GM18867 (cell line): Measurements from ENCODE around the gene LCMT2.

Experiments used
- ATAC-seq: cut with Tn5 transposase; IDR thresholded peaks from one replicate; pipeline ENCODE4 v1.9.1; 2021; ENCODE audit warnings: mild to moderate bottlenecking, moderate library complexity; ENCODE audit not compliant: unreplicated experiment

LCMT2 gene

GRCh38 chr15:43329960-43330779 lies at the start of gene LCMT2:
LCMT2 (minus strand) TSS chr15:43330573; CDS start chr15:43330489, 84 bp downstream.
- ATAC-seq = peak; percentile 90

GRCh38 chr15:43378601-43379000 lies 48.2 kb upstream of the LCMT2 start:
- no peak for ATAC-seq

GRCh38 chr15:43376017-43376705 lies 45.8 kb upstream of the LCMT2 start:
- peak; percentile 58 for ATAC-seq

- peak; percentile 80 for ATAC-seq
Measured at GRCh38 chr15:43370975-43371974, 40.9 kb upstream of the LCMT2 start, which contains the start of the genes TUBGCP4 and ZSCAN29. TUBGCP4 (plus strand) TSS chr15:43371101; CDS start chr15:43371355, 254 bp downstream. ZSCAN29 (minus strand) TSS chr15:43371043; CDS start chr15:43369913, 1,130 bp downstream.

DNA sequence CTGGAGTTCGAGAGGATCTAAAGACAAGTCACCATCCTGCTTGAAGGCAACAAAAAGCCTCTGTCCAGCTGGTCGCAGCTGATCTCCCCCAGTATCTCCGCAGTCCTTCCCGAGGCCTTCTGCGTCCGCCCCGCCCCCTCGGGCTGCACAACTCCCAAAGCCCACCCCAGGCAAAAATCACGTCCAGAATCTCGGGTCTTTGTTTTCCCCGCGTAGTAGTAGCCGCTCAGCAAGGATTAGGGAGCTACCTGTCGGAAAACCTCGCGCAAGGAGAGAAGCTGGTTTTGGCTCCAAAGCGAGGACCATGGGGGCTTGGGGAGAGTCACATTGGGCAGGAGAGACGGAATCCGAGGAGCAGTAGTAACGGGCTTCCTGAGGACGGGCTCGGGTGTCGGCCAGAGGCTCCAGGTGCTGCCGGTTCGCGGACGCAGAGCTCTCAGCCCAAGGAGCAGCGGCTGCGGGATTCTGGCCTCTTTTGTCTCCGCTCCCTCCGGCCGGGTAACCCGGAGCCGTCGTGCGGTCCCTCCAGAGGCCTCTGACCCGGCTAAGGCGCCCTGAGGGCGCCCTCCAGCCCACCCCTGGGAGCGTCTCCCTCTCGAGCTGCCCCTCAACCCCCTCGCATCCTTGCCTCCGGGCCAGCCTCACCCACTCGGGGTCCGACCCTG lies 40.1 kb upstream of the LCMT2 start:
- peak; percentile 45 for ATAC-seq

DNA sequence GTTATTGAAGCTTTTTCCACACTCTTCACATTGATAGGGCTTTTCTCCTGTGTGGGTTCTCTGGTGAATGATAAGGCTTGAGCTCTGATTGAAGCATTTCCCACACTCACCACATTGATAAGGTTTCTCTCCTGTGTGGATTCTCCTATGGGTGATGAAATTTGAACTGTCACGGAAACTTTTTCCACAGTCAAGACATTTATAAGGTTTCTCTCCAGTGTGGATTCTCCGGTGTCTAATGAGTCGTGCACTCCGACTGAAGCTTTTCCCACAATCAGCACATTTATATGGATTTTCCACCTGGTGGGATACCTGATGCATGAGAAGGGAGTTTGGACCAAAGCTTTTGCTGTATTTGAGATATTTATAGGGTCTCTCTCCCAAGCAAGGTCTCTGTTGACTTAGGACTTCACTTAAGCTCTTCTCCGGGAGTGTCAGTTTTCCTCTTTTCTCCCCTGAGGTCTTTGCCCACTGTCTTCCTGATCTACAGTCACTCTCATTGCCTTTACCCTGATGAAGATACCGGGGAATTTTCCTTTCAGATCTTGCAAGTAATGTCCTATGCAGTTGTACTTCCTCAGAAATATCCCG lies 31.0 kb upstream of the LCMT2 start:
- ATAC-seq = no peak

- ATAC-seq = no peak
Measured at GRCh38 chr15:43360821-43361220, 30.4 kb upstream of the LCMT2 start.

- no peak for ATAC-seq
Measured at GRCh38 chr15:43352693-43353382, 22.5 kb upstream of the LCMT2 start.

DNA sequence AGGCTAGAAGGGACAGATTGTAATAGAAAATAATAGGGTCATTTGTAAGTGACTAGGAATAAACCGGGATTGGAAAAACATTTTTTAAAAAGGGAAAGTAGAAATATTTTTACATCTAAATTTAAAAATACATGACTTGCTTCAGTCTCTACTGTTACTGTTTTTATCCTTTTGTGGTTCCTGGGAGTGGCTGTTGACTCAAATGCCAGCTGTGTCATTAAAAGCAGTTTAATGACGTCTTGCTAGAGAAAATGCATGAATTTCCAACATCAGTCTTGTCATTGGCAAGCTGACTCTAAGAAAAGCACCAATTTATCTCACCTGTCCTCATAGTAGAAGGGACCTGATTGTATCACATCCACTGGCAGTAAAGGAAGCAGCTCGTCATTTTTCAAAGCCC lies 16.7 kb upstream of the LCMT2 start:
- no peak for ATAC-seq

DNA sequence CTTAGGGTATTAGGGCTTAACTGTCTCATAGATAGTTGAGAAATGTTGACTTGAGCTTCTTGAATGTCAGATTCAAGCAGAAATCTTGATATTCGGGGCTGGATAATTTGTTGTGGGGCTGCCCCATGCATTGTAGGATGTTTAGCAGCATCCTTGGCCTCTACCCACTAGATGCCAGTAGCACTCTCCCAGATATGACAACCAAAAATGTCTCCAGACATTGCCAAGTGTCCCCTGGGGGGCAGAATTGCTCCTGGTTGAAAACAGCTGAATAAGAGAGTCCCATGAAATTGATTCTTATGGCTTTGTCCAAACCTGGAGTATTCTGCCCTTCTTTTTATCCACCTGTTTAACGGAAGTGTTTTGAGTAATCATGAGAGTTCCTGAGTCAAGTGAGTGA lies 15.9 kb upstream of the LCMT2 start:
- no peak for ATAC-seq

DNA sequence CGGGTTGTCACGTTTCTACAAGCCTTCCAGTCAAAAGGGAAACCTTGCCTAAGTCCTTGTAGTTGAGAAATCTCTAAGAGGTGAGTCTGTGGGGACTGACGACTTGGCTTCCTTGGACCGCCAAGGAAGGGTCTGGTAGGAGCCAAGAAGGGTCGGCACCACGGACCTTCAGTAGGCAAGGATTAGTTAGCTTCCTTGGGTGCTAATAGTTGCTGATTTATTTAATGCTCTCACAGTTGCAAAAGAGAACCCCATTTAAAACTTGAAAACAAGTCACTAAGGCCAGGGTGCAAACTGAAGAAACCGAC lies 361 bp upstream of the LCMT2 start:
- peak; percentile 23 for ATAC-seq

DNA sequence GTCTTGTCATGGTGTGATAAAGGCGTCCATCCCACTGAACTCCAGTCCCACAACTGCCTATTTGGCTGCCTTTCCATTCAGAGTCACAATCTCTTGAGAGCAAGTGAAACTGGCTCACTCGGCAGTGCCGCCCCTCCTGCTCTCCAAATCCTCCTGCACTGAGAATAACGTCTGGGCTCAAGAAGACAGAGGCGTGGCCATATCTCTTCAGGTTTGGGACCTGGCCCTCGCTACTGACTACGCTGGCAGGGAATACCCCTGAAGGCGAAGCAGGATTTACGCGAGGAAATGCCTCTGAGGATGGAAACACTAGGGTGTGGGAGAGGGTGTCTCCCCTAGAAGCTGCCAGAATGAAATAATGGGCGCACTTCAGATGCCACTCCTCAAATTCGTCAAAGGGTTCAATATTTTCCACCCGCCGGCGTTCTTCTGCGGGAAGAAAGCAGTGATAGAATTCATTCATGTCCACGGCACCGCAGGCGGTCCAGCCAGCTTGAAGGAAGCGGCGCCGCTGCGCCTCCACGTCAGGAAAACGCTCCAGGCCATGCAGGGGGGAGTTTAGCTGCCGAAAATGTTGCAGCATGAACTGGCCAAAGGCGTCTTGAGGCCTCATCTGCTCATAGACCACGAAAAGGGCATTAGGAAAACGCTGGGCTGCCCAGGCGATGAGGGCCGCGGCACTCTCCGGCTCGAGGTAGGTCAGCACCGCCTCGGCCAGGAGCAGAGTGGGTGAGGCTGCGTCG lies 985 bp downstream of the LCMT2 start:
- no peak for ATAC-seq

GRCh38 chr15:43325039-43325684 lies 5.2 kb downstream of the LCMT2 start:
- ATAC-seq = no peak

GRCh38 chr15:43318990-43319771 lies 11.2 kb downstream of the LCMT2 start:
- ATAC-seq = no peak

DNA sequence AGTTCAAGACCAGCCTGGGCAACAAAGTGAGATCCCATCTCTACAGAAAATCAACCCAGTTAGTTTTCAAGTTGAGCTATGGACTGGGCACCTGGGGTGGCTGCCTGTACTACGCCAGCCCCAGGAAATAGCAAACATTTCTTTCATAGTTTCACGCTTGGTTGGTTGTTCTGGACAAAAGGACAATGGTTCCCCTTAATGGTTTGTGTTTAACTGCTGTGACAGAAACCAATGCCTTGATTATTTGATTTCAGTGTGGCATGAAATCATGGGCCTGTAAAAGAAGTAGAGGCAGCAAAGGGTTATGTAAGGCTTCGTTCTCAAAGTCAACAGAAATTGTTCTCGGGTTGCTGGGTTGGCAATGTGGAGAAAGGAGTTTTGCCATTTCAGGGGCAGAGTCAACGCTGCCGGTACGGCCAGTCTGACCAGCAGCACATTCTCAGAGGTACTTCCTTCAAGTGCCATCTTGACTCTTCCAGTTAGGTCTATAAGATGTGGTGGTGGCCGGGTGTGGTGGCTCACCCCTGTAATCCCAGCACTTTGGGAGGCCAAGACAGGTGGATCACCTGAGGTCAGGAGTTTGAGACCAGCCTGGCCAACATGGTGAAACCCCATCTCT lies 12.7 kb downstream of the LCMT2 start:
- no peak for ATAC-seq

- no peak for ATAC-seq
Measured at GRCh38 chr15:43316971-43317346, 13.4 kb downstream of the LCMT2 start.
